Measurements from ENCODE around the gene MINDY4.

DNA sequence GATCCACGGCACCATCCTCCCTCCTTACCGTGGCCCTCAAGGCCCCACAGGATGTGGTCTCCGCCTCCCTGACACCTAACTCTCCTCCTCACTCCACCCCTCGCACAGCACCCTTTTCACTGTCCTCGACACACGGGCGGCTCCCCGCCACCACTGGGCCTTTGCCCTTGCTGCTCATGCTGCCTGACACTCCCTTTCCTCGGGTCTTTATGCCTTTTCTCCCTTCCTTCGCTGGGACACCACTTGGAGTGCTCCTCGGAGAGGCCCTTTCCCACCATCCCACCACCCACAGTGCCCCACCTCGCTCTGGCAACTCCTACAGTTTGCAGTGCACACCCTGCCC lies 27.2 kb upstream of the MINDY4 start:
- TF ChIP-seq POLR2AphosphoS5 (IDR thresholded peaks at IDR 0.05; ENCODE audit: low read depth) (no peak), REST (IDR thresholded peaks at IDR 0.05; ENCODE audit: insufficient replicate concordance, low read depth) (no peak), GABPA (IDR thresholded peaks at IDR 0.05; ENCODE audit: low read depth) (no peak), SPI1 (IDR thresholded peaks at IDR 0.05; ENCODE audit: borderline replicate concordance, low read depth) (no peak)
- TF ChIP-seq, protein P1, sequence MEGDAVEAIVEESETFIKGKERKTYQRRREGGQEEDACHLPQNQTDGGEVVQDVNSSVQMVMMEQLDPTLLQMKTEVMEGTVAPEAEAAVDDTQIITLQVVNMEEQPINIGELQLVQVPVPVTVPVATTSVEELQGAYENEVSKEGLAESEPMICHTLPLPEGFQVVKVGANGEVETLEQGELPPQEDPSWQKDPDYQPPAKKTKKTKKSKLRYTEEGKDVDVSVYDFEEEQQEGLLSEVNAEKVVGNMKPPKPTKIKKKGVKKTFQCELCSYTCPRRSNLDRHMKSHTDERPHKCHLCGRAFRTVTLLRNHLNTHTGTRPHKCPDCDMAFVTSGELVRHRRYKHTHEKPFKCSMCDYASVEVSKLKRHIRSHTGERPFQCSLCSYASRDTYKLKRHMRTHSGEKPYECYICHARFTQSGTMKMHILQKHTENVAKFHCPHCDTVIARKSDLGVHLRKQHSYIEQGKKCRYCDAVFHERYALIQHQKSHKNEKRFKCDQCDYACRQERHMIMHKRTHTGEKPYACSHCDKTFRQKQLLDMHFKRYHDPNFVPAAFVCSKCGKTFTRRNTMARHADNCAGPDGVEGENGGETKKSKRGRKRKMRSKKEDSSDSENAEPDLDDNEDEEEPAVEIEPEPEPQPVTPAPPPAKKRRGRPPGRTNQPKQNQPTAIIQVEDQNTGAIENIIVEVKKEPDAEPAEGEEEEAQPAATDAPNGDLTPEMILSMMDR (IDR thresholded peaks at IDR 0.05; ENCODE audit: insufficient read depth, low read length), result no peak

All from HL-60 (cell line).